DMS53 (cell line): ENCODE data around the gene PALM3.
A peak's percentile ranks its signal among the peaks of the same experiment; 100 is the strongest.
"Not testable (repeated sequence)": the region's sequence is repeated elsewhere in the genome, so short reads cannot be mapped to it uniquely, and the experiment has no call there.

Experiments
- DNase-seq: peaks from one replicate; lab custom pipeline; 2025; lab: John Stamatoyannopoulos, UW

PALM3 gene

GRCh38 chr19:14059652-14060155, 2.2 kb downstream of the PALM3 start:
- peak; percentile 40 for DNase-seq

GRCh38 chr19:14059093-14059480, 2.8 kb downstream of the PALM3 start:
- no peak for DNase-seq

- DNase-seq = no peak
Measured at GRCh38 chr19:14058182-14059092, 3.4 kb downstream of the PALM3 start.

- DNase-seq = no peak
Measured at GRCh38 chr19:14056741-14057356, 5.0 kb downstream of the PALM3 start.

GRCh38 chr19:14056069-14056666, 5.7 kb downstream of the PALM3 start:
- no peak for DNase-seq

GRCh38 chr19:14055396-14055795, 6.5 kb downstream of the PALM3 start:
- DNase-seq = no peak

- DNase-seq = no peak
Measured at GRCh38 chr19:14054721-14055120, 7.2 kb downstream of the PALM3 start.

- DNase-seq = no peak
Measured at GRCh38 chr19:14054099-14054498, 7.8 kb downstream of the PALM3 start.

GRCh38 chr19:14053500-14053899, 8.4 kb downstream of the PALM3 start:
- DNase-seq = no peak

GRCh38 chr19:14053032-14053431, 8.8 kb downstream of the PALM3 start:
- DNase-seq = no peak

GRCh38 chr19:14052470-14052869, 9.4 kb downstream of the PALM3 start:
- no peak for DNase-seq

GRCh38 chr19:14051980-14052379, 9.9 kb downstream of the PALM3 start:
- no peak for DNase-seq

- DNase-seq = not testable (repeated sequence)
Measured at GRCh38 chr19:14050961-14051360, 10.9 kb downstream of the PALM3 start.

GRCh38 chr19:14050512-14050911, 11.4 kb downstream of the PALM3 start:
- DNase-seq = no peak

GRCh38 chr19:14048443-14049153, 13.3 kb downstream of the PALM3 start:
- peak; percentile 73 for DNase-seq

- not testable (repeated sequence) for DNase-seq
Measured at GRCh38 chr19:14047866-14048265, 14.0 kb downstream of the PALM3 start.

GRCh38 chr19:14042659-14043608, 18.9 kb downstream of the PALM3 start:
- peak; percentile 90 for DNase-seq

GRCh38 chr19:14039181-14039580, 22.7 kb downstream of the PALM3 start:
- no peak for DNase-seq

- no peak for DNase-seq
Measured at GRCh38 chr19:14035706-14036105, 26.2 kb downstream of the PALM3 start.

GRCh38 chr19:14035159-14035558, 26.7 kb downstream of the PALM3 start:
- DNase-seq = not testable (repeated sequence)

GRCh38 chr19:14033946-14034345, 27.9 kb downstream of the PALM3 start:
- DNase-seq = no peak
